Activated T-helper 2 cell treated with anti-CD3 and anti-CD28 coated beads, Interferon-gamma antibody, Interleukin-2, Interleukin-4, amounts not matched to agents 10 μg/mL and 5 μg/mL and 100 μg/mL, durations not matched to agents 14 hours and 24 hours and 36 hours (primary cell): Measurements from ENCODE around the gene LRBA. TPM values are rescaled to one million over a fixed set of nuclear protein-coding genes. Genes with fewer than 3 reads are reported as not detected.
"Not testable (repeated sequence)": the region's sequence is repeated elsewhere in the genome, so short reads cannot be mapped to it uniquely, and the experiment has no call there.

Experiments
- DNase-seq: peaks from one replicate; pipeline ENCODE4 v3.0.0; 2021; ENCODE audit warnings: low spot score
- H3K27ac Mint-ChIP-seq: one replicate; pipeline ENCODE4 v1.8.0; 2021; ENCODE audit warnings: mixed read lengths
- H3K27me3 Mint-ChIP-seq: one replicate; pipeline ENCODE4 v1.8.0; 2021; ENCODE audit warnings: low read depth, mixed read lengths
- H3K36me3 Mint-ChIP-seq: one replicate; pipeline ENCODE4 v1.8.0; 2021; ENCODE audit warnings: low read depth, mixed read lengths
- H3K4me1 Mint-ChIP-seq: one replicate; pipeline ENCODE4 v1.8.0; 2021; ENCODE audit warnings: low read depth, mixed read lengths
- H3K4me3 Mint-ChIP-seq: one replicate; pipeline ENCODE4 v1.8.0; 2021; ENCODE audit warnings: low read depth, mild to moderate bottlenecking, moderate library complexity, mixed read lengths
- H3K9me3 Mint-ChIP-seq: one replicate; pipeline ENCODE4 v1.8.0; 2021; ENCODE audit warnings: mixed read lengths
- intact Hi-C: fragments of 100-400 bp; cut with micrococcal nuclease; formaldehyde crosslinking; loops from one replicate; pipeline ENCODE4 v1.15.1; 2023
- total RNA-seq: library from RNA; stranded (reverse); gene quantifications from 2 replicates; pipeline ENCODE4 v1.2.3, GENCODE V29; 2022

Gene LRBA
- total RNA-seq, 1 donor from 2014 or later: 46.4 TPM

DNA sequence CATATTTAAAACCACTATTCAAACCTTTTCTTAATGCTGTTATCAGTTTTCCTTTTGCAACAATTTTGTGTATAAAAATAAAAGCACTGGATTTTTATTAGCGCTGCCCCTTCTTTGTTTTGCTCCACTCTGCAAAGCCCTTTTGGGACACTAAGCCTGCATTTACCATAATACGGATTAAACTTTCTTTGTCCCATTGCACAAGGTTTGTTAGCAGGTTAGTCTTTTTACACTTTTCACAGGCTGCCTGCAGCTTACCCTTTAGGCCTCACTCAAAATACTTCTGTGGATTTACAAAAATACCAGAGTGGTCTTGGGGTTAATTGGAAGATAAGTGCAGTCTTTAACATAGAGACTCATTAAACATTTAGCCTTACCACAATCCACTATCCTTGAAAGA is 468.8 kb downstream of the LRBA start:
- H3K4me1 Mint-ChIP-seq: no peaks in the 10 kb centered on the region
- no peak overlapping the region for H3K27ac Mint-ChIP-seq
- no peak overlapping the region for H3K4me3 Mint-ChIP-seq
- no peak for DNase-seq
- H3K9me3 Mint-ChIP-seq: no peaks in the 10 kb centered on the region
- H3K27me3 Mint-ChIP-seq: no peaks in the 10 kb centered on the region
- intact Hi-C loops: no loop called here
- H3K36me3 Mint-ChIP-seq: no peaks in the 10 kb centered on the region

GRCh38 chr4:150543042-150543441 is 472.0 kb downstream of the LRBA start:
- intact Hi-C loops: no loop called here
- Mint-ChIP-seq H3K9me3 (no peaks in the 10 kb centered on the region), H3K36me3 (no peaks in the 10 kb centered on the region), H3K4me3 (no peak overlapping the region), H3K4me1 (no peaks in the 10 kb centered on the region), H3K27me3 (no peaks in the 10 kb centered on the region), H3K27ac (no peak overlapping the region)
- no peak for DNase-seq

DNA sequence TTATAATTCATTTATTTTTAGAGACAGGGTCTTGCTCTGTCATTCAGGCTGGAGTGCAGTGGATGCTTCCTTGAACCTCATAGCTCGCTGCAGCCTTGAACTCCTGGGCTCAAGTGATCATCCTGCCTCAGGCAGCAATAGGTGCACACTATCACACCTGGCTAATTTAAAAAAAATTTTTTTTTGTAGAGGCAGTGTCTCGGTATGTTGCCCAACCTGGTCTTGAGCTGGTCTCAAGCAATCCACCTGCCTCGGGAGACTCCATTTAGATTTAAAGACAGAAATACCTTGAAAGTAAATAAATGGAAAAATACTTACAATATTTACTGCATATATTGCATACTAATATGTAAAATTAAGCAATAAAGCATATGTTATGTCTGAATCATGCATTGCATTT is 473.4 kb downstream of the LRBA start:
- no peaks in the 10 kb centered on the region for H3K27me3 Mint-ChIP-seq
- H3K4me3 Mint-ChIP-seq: no peak overlapping the region
- H3K9me3 Mint-ChIP-seq: no peaks in the 10 kb centered on the region
- DNase-seq: no peak
- no peak overlapping the region for H3K27ac Mint-ChIP-seq
- no peaks in the 10 kb centered on the region for H3K4me1 Mint-ChIP-seq
- H3K36me3 Mint-ChIP-seq: no peaks in the 10 kb centered on the region
- intact Hi-C loops: no loop called here

- intact Hi-C loops: no loop called here
- Mint-ChIP-seq H3K9me3 (no peaks in the 10 kb centered on the region), H3K4me3 (no peak overlapping the region), H3K27ac (no peak overlapping the region), H3K36me3 (no peaks in the 10 kb centered on the region), H3K4me1 (no peaks in the 10 kb centered on the region), H3K27me3 (no peaks in the 10 kb centered on the region)
- DNase-seq: no peak
Observed at GRCh38 chr4:150540959-150541360, 474.1 kb downstream of the LRBA start.

DNA sequence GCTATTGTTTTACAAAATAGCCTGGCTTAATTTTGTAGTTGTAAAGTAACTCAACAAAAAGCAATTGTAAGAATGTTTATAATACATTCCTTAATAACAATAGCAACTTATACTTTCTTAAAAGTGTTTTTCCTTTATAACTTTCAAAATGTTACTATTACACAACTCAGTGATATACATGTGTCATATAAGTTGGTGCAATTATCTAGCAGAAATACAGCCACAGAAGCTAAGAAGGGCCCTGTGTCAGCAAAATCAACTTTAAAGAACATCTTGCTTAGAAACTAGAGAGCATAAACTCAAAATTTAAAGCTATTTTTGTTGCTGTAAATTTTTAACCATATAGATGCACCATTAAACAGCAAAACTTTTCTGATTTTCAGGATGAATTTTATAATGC is 474.5 kb downstream of the LRBA start:
- H3K4me3 Mint-ChIP-seq: no peak overlapping the region
- no peaks in the 10 kb centered on the region for H3K9me3 Mint-ChIP-seq
- no peak for DNase-seq
- no peaks in the 10 kb centered on the region for H3K4me1 Mint-ChIP-seq
- H3K27ac Mint-ChIP-seq: no peak overlapping the region
- intact Hi-C loops: no loop called here
- H3K36me3 Mint-ChIP-seq: no peaks in the 10 kb centered on the region
- H3K27me3 Mint-ChIP-seq: no peaks in the 10 kb centered on the region

- DNase-seq, H3K4me1 Mint-ChIP-seq, H3K36me3 Mint-ChIP-seq, H3K9me3 Mint-ChIP-seq, H3K27me3 Mint-ChIP-seq, H3K4me3 Mint-ChIP-seq, H3K27ac Mint-ChIP-seq, intact Hi-C loops: not testable (repeated sequence)
Observed at GRCh38 chr4:150537911-150538310, 477.2 kb downstream of the LRBA start.

DNA sequence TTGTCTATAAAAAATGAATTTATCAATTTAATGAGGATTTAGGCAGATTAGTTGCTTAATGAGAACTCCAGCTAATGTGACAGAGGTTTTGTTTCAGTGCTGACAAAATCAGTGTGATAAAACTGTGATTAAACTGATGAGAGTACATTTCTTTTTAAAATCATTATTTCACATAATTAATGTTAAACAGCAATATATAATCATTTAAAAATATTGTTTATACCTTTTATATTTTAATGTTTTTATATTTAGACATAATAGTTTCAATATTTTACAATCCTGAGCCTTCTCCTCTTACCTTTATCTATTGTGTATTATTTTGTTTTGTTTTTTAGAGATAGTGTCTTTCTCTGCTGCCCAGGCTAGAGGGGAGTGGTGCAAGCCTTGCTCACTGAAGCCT is 480.3 kb downstream of the LRBA start:
- no peaks in the 10 kb centered on the region for H3K9me3 Mint-ChIP-seq
- no peak overlapping the region for H3K27ac Mint-ChIP-seq
- no peak for DNase-seq
- no peaks in the 10 kb centered on the region for H3K36me3 Mint-ChIP-seq
- no peak overlapping the region for H3K4me3 Mint-ChIP-seq
- H3K4me1 Mint-ChIP-seq: no peaks in the 10 kb centered on the region
- H3K27me3 Mint-ChIP-seq: no peaks in the 10 kb centered on the region
- intact Hi-C loops: no loop called here

- DNase-seq: no peak
- Mint-ChIP-seq H3K27ac (no peak overlapping the region), H3K4me3 (no peak overlapping the region), H3K4me1 (no peaks in the 10 kb centered on the region), H3K36me3 (no peaks in the 10 kb centered on the region), H3K27me3 (no peaks in the 10 kb centered on the region), H3K9me3 (no peaks in the 10 kb centered on the region)
- intact Hi-C loops: no loop called here
Observed at GRCh38 chr4:150533673-150534072, 481.4 kb downstream of the LRBA start.

DNA sequence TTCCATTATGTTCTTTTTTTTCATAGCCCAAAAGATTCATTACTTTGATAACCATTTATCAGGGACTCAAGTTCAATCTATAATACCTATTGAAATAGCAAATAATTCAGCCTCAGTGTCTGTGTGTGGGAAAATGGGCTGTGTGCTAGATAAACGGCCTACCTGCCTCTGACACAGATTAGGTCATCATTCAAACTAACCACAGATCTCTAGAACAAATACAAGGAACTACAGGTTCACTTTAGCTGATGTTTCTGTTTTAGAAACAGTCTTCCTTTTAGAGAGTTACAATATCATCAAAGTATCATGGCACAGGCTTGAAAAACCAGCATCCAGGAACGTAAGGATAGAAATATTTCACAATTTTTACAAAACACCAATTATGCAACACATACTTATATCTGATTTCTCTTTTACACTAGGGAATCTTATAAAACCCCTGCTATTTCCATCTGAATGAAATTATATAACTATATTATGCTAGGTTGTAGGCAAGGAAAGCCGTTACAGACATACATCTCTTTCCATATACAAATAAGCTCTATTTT is 489.7 kb downstream of the LRBA start:
- Mint-ChIP-seq H3K27me3 (no peaks in the 10 kb centered on the region), H3K4me1 (no peaks in the 10 kb centered on the region), H3K4me3 (no peak overlapping the region)

DNA sequence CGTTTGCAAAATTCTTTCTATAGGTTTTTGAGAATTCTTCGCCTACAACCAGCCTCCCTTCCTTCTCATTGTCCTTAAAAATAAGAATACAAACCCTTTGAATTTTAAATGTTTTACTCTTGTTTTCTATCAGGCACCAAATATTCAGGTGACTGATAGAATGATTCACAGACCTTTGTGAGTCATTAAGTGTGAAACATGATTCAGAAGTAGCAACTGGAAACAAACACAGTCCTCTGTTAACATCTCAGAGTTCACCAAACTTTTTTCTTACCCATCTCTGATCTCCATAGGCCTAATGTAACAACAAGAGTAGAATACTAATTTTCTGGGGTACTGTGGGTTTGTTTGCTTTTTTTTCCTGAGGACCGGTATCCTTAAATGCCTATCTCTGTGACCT is 496.5 kb downstream of the LRBA start:
- Mint-ChIP-seq H3K27ac (no peak overlapping the region), H3K9me3 (no peaks in the 10 kb centered on the region), H3K4me1 (peaks cover 7% of the 10 kb centered on the region), H3K27me3 (no peaks in the 10 kb centered on the region), H3K4me3 (no peak overlapping the region), H3K36me3 (no peaks in the 10 kb centered on the region)
- intact Hi-C loops: no loop called here
- DNase-seq: no peak

More for the DNA sequence above, 489.7 kb downstream of the LRBA start:
- Mint-ChIP-seq H3K27ac (no peak overlapping the region), H3K36me3 (no peaks in the 10 kb centered on the region), H3K9me3 (no peaks in the 10 kb centered on the region)
- no peak for DNase-seq
- intact Hi-C loops: no loop called here

GRCh38 chr4:150515135-150515534 is 499.9 kb downstream of the LRBA start:
- Mint-ChIP-seq H3K27ac (no peak overlapping the region), H3K4me1 (peaks cover 7% of the 10 kb centered on the region), H3K27me3 (no peaks in the 10 kb centered on the region), H3K4me3 (no peak overlapping the region), H3K36me3 (no peaks in the 10 kb centered on the region), H3K9me3 (no peaks in the 10 kb centered on the region)
- intact Hi-C loops: no loop called here
- DNase-seq: no peak

DNA sequence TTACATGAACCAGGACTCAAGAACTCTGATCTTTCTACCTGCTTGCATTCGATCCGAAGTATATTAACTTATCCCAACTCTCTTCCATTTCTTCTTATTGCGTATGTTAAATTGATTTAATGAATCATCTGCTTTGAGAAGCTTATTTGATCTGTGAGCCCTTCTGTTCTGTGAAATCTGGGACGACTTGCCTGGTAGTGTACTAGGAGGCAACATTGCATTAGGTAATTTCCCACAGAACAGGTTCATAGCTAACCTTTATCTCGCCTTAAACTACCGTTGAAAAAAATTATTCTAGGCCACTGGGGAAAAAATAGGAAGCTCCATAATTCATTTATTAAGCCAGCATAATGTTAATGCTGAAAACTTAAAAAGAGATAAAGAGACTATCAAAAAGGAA is 500.4 kb downstream of the LRBA start:
- DNase-seq: no peak
- Mint-ChIP-seq H3K4me1 (peaks cover 7% of the 10 kb centered on the region), H3K36me3 (no peaks in the 10 kb centered on the region), H3K27me3 (no peaks in the 10 kb centered on the region), H3K9me3 (no peaks in the 10 kb centered on the region), H3K27ac (no peak overlapping the region), H3K4me3 (no peak overlapping the region)
- intact Hi-C loops: no loop called here

DNA sequence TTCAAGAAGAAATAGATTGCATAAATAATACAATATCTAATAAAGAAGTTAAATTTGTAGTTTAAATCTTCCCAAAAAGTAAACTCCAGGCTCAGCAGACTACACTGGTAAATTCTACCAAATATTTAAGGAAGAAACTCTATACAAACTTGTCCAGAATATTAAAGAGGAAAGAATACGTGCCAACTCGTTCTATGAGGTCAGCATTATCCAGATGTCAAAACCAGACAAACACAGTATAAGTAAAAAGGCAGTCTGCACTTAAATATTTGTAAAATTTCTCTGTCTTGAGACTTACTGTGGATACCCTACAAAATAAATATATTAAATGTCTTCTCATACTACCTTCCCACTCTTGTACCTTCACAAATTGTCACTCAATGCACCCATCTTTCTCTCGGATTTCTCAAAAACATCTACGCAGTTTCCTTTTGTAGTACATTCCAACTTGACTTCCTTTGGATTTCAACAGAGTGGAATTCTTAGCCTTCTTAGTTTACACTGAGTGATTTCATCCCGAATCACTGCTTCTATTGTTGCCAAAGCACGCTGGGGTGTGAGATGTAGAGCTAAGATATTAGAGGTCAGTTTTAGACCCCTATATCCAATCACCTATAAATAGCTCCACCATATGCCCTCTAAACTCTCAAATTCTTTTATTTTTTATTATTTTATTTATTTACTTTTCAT is 504.8 kb downstream of the LRBA start:
- H3K27ac Mint-ChIP-seq: no peak overlapping the region
- DNase-seq: no peak
- H3K36me3 Mint-ChIP-seq: peaks cover 2% of the 10 kb centered on the region
- H3K4me1 Mint-ChIP-seq: no peaks in the 10 kb centered on the region
- intact Hi-C loops: no loop called here
- H3K9me3 Mint-ChIP-seq: no peaks in the 10 kb centered on the region
- no peaks in the 10 kb centered on the region for H3K27me3 Mint-ChIP-seq
- no peak overlapping the region for H3K4me3 Mint-ChIP-seq

- DNase-seq, H3K4me3 Mint-ChIP-seq, H3K4me1 Mint-ChIP-seq: not testable (repeated sequence)
Observed at GRCh38 chr4:150507656-150508055, 507.4 kb downstream of the LRBA start.

More at GRCh38 chr4:150507656-150508055, 507.4 kb downstream of the LRBA start:
- intact Hi-C loops, H3K27ac Mint-ChIP-seq, H3K27me3 Mint-ChIP-seq, H3K9me3 Mint-ChIP-seq, H3K36me3 Mint-ChIP-seq: not testable (repeated sequence)
